K562 (cell line): Measurements from ENCODE around the gene PRSS53. TPM values are rescaled to one million over a fixed set of nuclear protein-coding genes. Genes with fewer than 3 reads are reported as not detected.

Experiments
- CBX5 ChIP-seq: IDR thresholded peaks from 2 replicates; pipeline ENCODE4 v1.6.1; 2014; ENCODE audit warnings: low read depth, borderline replicate concordance
- CHCHD3 ChIP-seq: fragments of 250-450 bp; sonication (Bioruptor Pico); IDR thresholded peaks from 2 replicates; pipeline ENCODE4 v2.1.2; 2022; ENCODE audit warnings: mild to moderate bottlenecking
- ESRRA ChIP-seq: fragments of 450-650 bp; IDR thresholded peaks from 2 replicates; pipeline ENCODE4 v1.6.1; 2014; ENCODE audit warnings: low read depth, mild to moderate bottlenecking, moderate library complexity, borderline replicate concordance
- ETS1 ChIP-seq: conservative IDR thresholded peaks from 2 replicates; pipeline ENCODE4 v1.6.1; 2011; ENCODE audit warnings: low read depth, mild to moderate bottlenecking, low read length; ENCODE audit not compliant: control insufficient read depth
- MYC ChIP-seq, 2 experiments: fragments of 250-450 bp in 1 of 2; sonication (Bioruptor Pico) in 1 of 2; IDR thresholded peaks; 2 replicates each; pipeline versions ENCODE4 v1.5.1 to v1.6.1; 2012 to 2021; ENCODE audit warnings: low read depth in 2 of 2, borderline replicate concordance in 1 of 2, improper control_type of control experiment in 1 of 2, low read length in 1 of 2, mild to moderate bottlenecking in 1 of 2, moderate library complexity in 1 of 2
- RAD51 ChIP-seq: fragments of 450-650 bp; IDR thresholded peaks from 2 replicates; pipeline ENCODE4 v1.7.1; 2016; ENCODE audit warnings: low read depth, mild to moderate bottlenecking, borderline replicate concordance
- RBM15 ChIP-seq: fragments of 200-400 bp; formaldehyde crosslinking; IDR thresholded peaks from 2 replicates; pipeline ENCODE4 v1.6.1; 2018; ENCODE audit warnings: mild to moderate bottlenecking, low read length, moderate library complexity; ENCODE audit not compliant: insufficient read depth
- RFX7 ChIP-seq: fragments of 250-450 bp; sonication (Bioruptor Pico); IDR thresholded peaks from 2 replicates; pipeline ENCODE4 v1.5.1; 2021; ENCODE audit warnings: mild to moderate bottlenecking
- SMAD1 ChIP-seq: fragments of 150-350 bp; IDR thresholded peaks from 2 replicates; pipeline ENCODE4 v1.6.1; 2014; ENCODE audit warnings: low read length, low read depth; ENCODE audit not compliant: partially characterized antibody
- TARDBP ChIP-seq: fragments of 450-650 bp; IDR thresholded peaks from 2 replicates; pipeline ENCODE4 v1.6.1; 2016
- XRCC5 ChIP-seq: fragments of 200-400 bp; formaldehyde crosslinking; IDR thresholded peaks from 2 replicates; pipeline ENCODE4 v1.6.1; 2017; ENCODE audit warnings: low read depth, mild to moderate bottlenecking, low read length
- ZBTB8A ChIP-seq: fragments of 450-650 bp; IDR thresholded peaks from 2 replicates; pipeline ENCODE4 v1.6.1; 2018; ENCODE audit warnings: mild to moderate bottlenecking, moderate library complexity; ENCODE audit not compliant: partially characterized antibody
- ZFP1 ChIP-seq: fragments of 450-650 bp; formaldehyde crosslinking; IDR thresholded peaks from 2 replicates; pipeline ENCODE4 v1.4.0; 2020; ENCODE audit warnings: mild to moderate bottlenecking, mixed read lengths
- ZKSCAN3 ChIP-seq: fragments of 250-450 bp; sonication (Bioruptor Pico); IDR thresholded peaks from 2 replicates; pipeline ENCODE4 v1.4.0; 2020
- ZNF551 ChIP-seq: fragments of 250-450 bp; sonication (Bioruptor Pico); IDR thresholded peaks from 2 replicates; pipeline ENCODE4 v1.5.0; 2021; ENCODE audit warnings: mild to moderate bottlenecking, moderate library complexity
- ZNF589 ChIP-seq: fragments of 200-800 bp; sonication (Bioruptor generic); IDR thresholded peaks from 2 replicates; pipeline ENCODE4 v1.6.1; 2016; ENCODE audit warnings: low read depth, missing genetic modification characterization, missing compliant biosample characterization
- polyA plus RNA-seq, 8 experiments: library from polyadenylated mRNA; depleted of rRNA in 4 of 8; stranded (reverse) in 5 of 8; unstranded in 3 of 8; fragments of >200 nt; fragmentation: Nextera tagmentation in 2 of 8; fragmentation: Illumina TruSeq in 1 of 8; extraction: Ambion mirVana in 2 of 8; extraction: Trizol in 1 of 8; gene quantifications; 2 replicates each; pipeline versions ENCODE4 v1.2.1 to v1.2.3, GENCODE V29; 2011 to 2014; ENCODE audit warnings: inconsistent platforms in 1 of 8, missing spikeins in 1 of 8
- total RNA-seq, 7 experiments: library from RNA; depleted of rRNA in 6 of 7; stranded (reverse); fragments of >200 nt in 6 of 7; fragmentation: Illumina TruSeq in 2 of 7; extraction: Trizol in 2 of 7; gene quantifications; 2 replicates each; pipeline versions ENCODE4 v1.2.1 to v1.2.3, GENCODE V29; 2011 to 2021; ENCODE audit warnings: low replicate concordance in 1 of 7
- TF ChIP-seq, protein P1 (sequence below): fragments of 450-650 bp; formaldehyde crosslinking; IDR thresholded peaks from 2 replicates; pipeline ENCODE4 v1.4.0; 2022; ENCODE audit warnings: missing genetic modification characterization
- TF ChIP-seq, protein P2 (sequence below), 2 experiments: fragments of 200-800 bp in 1 of 2; sonication (Bioruptor generic) in 1 of 2; sonication (generic) in 1 of 2; formaldehyde crosslinking in 1 of 2; IDR thresholded peaks in 1 of 2; conservative IDR thresholded peaks in 1 of 2; 2 replicates each; pipeline versions ENCODE4 v1.5.0 to v1.6.1; 2016 to 2020; ENCODE audit warnings: missing compliant biosample characterization in 1 of 2, missing genetic modification characterization in 1 of 2, missing genetic modification reagents in 1 of 2
- TF ChIP-seq, protein P3 (sequence below): fragments of 250-450 bp; sonication (Bioruptor Pico); IDR thresholded peaks from 2 replicates; pipeline ENCODE4 v1.4.0; 2020; ENCODE audit warnings: mild to moderate bottlenecking
- TF ChIP-seq, protein P4 (sequence below): fragments of 450-650 bp; formaldehyde crosslinking; IDR thresholded peaks from 2 replicates; pipeline ENCODE4 v1.4.0; 2020; ENCODE audit warnings: mild to moderate bottlenecking, moderate library complexity

PRSS53 gene
- total and polyA plus RNA-seq, 9 of the 15 experiments (the other 6 are each of a cell fraction or from before 2014, with no cell fraction given) = 0.40 to 1.9 (median 0.78) TPM; not detected in 2

DNA sequence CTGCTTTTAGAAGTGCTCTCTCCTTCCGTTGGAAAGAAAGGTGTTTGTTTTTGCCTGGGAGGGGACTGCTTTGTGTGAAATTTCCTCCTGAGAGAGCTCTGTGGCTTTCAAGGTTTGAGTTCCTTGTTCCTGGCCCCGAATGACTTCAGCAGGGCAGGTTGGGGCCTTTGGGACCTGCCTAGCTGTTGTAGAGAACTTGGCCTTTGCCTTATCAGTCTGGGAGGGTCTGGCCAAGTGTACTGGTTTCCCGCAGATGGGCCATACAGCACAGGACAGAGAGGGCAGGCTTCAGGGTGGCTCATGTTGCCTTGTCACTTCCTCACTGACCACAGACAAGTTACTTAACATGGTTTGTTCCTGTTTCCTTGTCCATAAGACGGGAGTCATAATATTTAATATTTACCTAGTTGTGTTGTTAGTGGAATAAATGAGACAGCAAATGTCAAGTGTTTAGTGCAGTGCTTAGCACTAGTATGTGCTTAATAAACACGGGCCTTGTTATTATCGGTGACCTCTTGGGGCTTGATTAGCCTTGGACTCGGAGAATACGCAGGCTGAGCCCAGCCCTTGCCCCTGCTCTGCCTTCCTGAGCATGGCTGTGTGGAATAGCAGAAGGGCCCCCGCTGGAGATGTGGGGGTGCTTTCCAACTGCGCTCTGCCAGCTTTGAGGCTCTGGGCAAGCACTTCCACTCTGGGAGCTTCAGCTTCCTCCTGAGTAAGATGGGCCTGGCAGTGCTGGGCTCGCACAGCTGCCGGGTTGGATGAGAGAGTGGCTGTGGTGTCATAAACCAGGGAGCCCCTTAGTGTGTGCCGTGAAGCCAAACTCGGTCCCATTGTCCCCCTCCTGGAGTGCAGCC is 40.2 kb upstream of the PRSS53 start (continued):
- TF ChIP-seq TARDBP (no peak), CHCHD3 (CRISPR knock-in tag) (no peak), ESRRA (peak; percentile 40; the same call in 1 of the 2 replicates), ZNF589 (peak; percentile 13; the same call in 1 of the 2 replicates), RAD51 (no peak), XRCC5 (no peak), ZKSCAN3 (CRISPR knock-in tag) (no peak), ZFP1 (CRISPR knock-in tag) (no peak), RBM15 (no peak), SMAD1 (no peak), ETS1 (no peak), CBX5 (no peak; the same call in 1 of the 2 replicates), ZBTB8A (no peak), ZNF551 (CRISPR knock-in tag) (no peak), RFX7 (CRISPR knock-in tag) (no peak), MYC (IDR thresholded peaks at IDR 0.05; ENCODE audit: low read depth, low read length) (no peak), MYC (CRISPR knock-in tag; IDR thresholded peaks at IDR 0.05; ENCODE audit: borderline replicate concordance, low read depth) (no peak)
- TF ChIP-seq, protein P1, sequence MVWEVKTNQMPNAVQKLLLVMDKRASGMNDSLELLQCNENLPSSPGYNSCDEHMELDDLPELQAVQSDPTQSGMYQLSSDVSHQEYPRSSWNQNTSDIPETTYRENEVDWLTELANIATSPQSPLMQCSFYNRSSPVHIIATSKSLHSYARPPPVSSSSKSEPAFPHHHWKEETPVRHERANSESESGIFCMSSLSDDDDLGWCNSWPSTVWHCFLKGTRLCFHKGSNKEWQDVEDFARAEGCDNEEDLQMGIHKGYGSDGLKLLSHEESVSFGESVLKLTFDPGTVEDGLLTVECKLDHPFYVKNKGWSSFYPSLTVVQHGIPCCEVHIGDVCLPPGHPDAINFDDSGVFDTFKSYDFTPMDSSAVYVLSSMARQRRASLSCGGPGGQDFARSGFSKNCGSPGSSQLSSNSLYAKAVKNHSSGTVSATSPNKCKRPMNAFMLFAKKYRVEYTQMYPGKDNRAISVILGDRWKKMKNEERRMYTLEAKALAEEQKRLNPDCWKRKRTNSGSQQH (CRISPR knock-in tag) = no peak
- TF ChIP-seq, protein P2, sequence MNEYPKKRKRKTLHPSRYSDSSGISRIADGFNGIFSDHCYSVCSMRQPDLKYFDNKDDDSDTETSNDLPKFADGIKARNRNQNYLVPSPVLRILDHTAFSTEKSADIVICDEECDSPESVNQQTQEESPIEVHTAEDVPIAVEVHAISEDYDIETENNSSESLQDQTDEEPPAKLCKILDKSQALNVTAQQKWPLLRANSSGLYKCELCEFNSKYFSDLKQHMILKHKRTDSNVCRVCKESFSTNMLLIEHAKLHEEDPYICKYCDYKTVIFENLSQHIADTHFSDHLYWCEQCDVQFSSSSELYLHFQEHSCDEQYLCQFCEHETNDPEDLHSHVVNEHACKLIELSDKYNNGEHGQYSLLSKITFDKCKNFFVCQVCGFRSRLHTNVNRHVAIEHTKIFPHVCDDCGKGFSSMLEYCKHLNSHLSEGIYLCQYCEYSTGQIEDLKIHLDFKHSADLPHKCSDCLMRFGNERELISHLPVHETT (CRISPR knock-in tag; conservative IDR thresholded peaks at IDR 0.05 in 1 of 2, IDR thresholded peaks at IDR 0.05 in 1 of 2) = peak in 1 of 2 experiments; percentile 83; a peak in 2 of 4 replicates
- TF ChIP-seq, protein P3, sequence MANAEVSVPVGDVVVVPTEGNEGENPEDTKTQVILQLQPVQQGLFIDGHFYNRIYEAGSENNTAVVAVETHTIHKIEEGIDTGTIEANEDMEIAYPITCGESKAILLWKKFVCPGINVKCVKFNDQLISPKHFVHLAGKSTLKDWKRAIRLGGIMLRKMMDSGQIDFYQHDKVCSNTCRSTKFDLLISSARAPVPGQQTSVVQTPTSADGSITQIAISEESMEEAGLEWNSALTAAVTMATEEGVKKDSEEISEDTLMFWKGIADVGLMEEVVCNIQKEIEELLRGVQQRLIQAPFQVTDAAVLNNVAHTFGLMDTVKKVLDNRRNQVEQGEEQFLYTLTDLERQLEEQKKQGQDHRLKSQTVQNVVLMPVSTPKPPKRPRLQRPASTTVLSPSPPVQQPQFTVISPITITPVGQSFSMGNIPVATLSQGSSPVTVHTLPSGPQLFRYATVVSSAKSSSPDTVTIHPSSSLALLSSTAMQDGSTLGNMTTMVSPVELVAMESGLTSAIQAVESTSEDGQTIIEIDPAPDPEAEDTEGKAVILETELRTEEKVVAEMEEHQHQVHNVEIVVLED = no peak
- TF ChIP-seq, protein P4, sequence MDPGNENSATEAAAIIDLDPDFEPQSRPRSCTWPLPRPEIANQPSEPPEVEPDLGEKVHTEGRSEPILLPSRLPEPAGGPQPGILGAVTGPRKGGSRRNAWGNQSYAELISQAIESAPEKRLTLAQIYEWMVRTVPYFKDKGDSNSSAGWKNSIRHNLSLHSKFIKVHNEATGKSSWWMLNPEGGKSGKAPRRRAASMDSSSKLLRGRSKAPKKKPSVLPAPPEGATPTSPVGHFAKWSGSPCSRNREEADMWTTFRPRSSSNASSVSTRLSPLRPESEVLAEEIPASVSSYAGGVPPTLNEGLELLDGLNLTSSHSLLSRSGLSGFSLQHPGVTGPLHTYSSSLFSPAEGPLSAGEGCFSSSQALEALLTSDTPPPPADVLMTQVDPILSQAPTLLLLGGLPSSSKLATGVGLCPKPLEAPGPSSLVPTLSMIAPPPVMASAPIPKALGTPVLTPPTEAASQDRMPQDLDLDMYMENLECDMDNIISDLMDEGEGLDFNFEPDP (CRISPR knock-in tag) = no peak
